ENCODE measurements around the gene PRKAG1.

DNA sequence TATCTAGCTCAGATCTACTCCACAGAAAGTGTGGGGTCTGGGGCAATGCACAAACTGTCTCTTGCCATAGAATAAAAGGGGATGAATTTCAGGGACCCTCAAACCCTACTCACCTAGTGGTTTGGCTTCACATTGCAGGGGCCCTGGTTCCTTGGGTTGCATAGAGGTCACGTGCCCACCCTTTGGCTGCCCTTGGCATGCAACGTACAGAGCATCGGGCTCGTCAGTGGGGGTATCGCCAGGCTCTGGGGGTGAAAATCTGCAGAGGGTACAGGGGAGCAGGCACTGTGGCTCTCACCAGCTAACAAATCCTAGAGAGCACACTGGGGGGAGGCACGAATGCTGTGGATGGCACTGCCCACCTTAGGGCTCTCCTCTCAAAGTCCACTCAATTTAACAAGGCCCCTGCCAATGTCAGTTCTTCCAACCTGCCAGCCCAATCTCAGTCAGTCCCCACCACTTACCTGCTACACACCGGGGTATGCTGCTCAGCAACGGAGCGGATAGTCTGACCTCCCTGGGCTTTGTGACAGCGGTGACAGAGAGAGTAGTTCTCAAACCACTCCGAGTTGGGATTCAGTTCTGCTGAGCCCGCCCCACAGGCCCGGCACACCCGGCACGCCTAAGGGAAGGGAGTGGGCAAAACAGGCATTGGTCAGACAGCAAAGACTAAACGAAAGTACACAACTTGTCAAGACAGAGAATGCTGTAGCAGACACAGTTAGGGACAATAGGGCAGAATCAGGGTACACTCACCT lies 34.1 kb upstream of the PRKAG1 start:
- TF ChIP-seq, protein P1, sequence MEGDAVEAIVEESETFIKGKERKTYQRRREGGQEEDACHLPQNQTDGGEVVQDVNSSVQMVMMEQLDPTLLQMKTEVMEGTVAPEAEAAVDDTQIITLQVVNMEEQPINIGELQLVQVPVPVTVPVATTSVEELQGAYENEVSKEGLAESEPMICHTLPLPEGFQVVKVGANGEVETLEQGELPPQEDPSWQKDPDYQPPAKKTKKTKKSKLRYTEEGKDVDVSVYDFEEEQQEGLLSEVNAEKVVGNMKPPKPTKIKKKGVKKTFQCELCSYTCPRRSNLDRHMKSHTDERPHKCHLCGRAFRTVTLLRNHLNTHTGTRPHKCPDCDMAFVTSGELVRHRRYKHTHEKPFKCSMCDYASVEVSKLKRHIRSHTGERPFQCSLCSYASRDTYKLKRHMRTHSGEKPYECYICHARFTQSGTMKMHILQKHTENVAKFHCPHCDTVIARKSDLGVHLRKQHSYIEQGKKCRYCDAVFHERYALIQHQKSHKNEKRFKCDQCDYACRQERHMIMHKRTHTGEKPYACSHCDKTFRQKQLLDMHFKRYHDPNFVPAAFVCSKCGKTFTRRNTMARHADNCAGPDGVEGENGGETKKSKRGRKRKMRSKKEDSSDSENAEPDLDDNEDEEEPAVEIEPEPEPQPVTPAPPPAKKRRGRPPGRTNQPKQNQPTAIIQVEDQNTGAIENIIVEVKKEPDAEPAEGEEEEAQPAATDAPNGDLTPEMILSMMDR (IDR thresholded peaks at IDR 0.05): no peak
- no peak for TF ChIP-seq POLR2A (IDR thresholded peaks at IDR 0.05)
- no peak for TF ChIP-seq POLR2AphosphoS5 (IDR thresholded peaks at IDR 0.05)
- TF ChIP-seq EP300 (IDR thresholded peaks at IDR 0.05): no peak
